Esophagus muscularis mucosa (tissue), 4 donors: ENCODE measurements around the gene DACT3. TPM values are rescaled to one million over a fixed set of nuclear protein-coding genes. Genes with fewer than 3 reads are reported as not detected.

ENCODE experiments used
- DNase-seq: peaks from one replicate; pipeline ENCODE4 v3.0.0-alpha.2; 2017; ENCODE audit errors: extremely low spot score
- H3K27ac ChIP-seq, 4 donors: fragments of 200-600 bp; sonication (generic); replicated peaks in 1 of 4; 1 replicate in 3 of 4; 2 replicates in 1 of 4; pipeline ENCODE4 v1.5.1; 2016 to 2019; ENCODE audit warnings: mild to moderate bottlenecking in 1 of 4
- H3K27me3 ChIP-seq, 4 donors: fragments of 200-600 bp; sonication (generic); one replicate each; pipeline versions ENCODE4 v1.5.1 to v1.6.0; 2016 to 2019
- H3K36me3 ChIP-seq, 4 donors: fragments of 200-600 bp; sonication (generic); one replicate each; pipeline ENCODE4 v1.5.1; 2016 to 2019
- H3K4me1 ChIP-seq, 4 donors: fragments of 200-600 bp; sonication (generic); one replicate each; pipeline ENCODE4 v1.5.1; 2016 to 2019
- H3K4me3 ChIP-seq, 4 donors: fragments of 200-600 bp; sonication (generic); 1 replicate in 2 of 4; 2 replicates in 2 of 4; pipeline ENCODE4 v1.5.1; 2016 to 2019; ENCODE audit warnings: mild to moderate bottlenecking in 4 of 4, moderate library complexity in 1 of 4
- H3K9me3 ChIP-seq, 4 donors: fragments of 200-600 bp; sonication (generic); 1 replicate in 3 of 4; 2 replicates in 1 of 4; pipeline ENCODE4 v1.5.1; 2016 to 2019
- EP300 ChIP-seq: sonication (generic); formaldehyde crosslinking; IDR thresholded peaks from one replicate; pipeline ENCODE4 v1.6.1; 2017; ENCODE audit warnings: antibody characterized with exemption
- POLR2A ChIP-seq: fragments of 450-650 bp; IDR thresholded peaks from one replicate; pipeline ENCODE4 v1.6.1; 2017; ENCODE audit warnings: antibody characterized with exemption, moderate library complexity, mild to moderate bottlenecking, low read depth
- POLR2AphosphoS5 ChIP-seq, 2 donors: sonication (generic); formaldehyde crosslinking; IDR thresholded peaks; one replicate each; pipeline ENCODE4 v1.6.1; 2017; ENCODE audit warnings: antibody characterized with exemption in 2 of 2
- WGBS: methylation state at CpG from one replicate; pipeline ENCODE4 v1.1.5; 2018; 5-methylcytosine and 5-hydroxymethylcytosine counted together
- intact Hi-C: fragments of 100-400 bp; cut with DNase I; formaldehyde crosslinking; loops from one replicate; pipeline ENCODE4 v1.15.1; 2023
- total RNA-seq, 4 donors: library from RNA; depleted of rRNA; stranded (reverse); fragments of >200 nt; gene quantifications; one replicate each; pipeline versions ENCODE4 v1.1.0 to v1.2.1, GENCODE V29; 2016
- TF ChIP-seq, protein P1 (sequence below), 3 experiments: fragments of 200-600 bp in 2 of 3; fragments of 450-650 bp in 1 of 3; sonication (generic) in 2 of 3; IDR thresholded peaks; one replicate each; pipeline ENCODE4 v1.5.1; 2017 to 2019; ENCODE audit warnings: antibody characterized with exemption in 3 of 3, mild to moderate bottlenecking in 2 of 3, moderate library complexity in 1 of 3

Gene DACT3
- total RNA-seq, 4 donors from 2014 or later: 46.7 to 119 (median 65.1) TPM

DNA sequence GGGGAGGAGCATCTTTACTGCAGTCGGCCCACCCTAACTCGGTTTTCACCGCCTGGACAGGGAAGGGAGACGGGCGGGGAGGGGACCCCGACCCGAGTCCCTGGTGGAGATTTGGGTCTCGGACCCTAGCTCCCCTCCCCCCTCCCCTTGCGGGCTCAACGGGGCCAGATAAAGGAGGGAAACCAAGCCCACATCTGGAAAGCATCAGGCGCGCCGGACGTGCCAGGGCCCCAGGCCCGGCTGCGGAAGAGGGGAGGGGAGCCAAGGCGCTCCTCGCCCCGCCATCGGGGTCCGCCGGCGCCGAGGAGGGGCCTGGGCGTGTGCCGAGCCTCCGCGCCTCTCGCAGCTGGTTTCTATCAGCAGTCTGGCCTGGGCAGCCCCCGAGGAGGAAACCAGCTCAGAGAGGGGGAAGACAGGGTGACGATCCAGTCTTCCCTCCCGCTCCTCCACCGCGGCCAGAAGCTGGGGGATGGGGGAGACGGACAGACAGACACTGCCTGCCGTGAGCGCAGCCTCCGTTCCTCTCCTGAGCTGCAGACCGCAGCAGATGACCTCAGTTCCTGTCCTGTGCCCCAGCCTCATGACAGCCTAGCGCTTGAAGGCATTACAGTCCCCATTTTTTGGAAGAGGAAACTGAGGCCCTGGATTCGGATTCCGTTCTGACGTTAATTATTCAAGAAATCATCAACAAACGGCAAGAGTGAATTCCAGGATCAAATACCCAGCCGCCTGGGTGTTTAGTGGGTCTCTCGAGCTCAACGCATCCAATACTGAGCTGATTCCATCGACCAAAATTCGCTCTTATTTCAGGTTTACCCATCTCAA is 21.4 kb downstream of the DACT3 start:
- intact Hi-C loops: no loop called here
- no peak for DNase-seq

DNA sequence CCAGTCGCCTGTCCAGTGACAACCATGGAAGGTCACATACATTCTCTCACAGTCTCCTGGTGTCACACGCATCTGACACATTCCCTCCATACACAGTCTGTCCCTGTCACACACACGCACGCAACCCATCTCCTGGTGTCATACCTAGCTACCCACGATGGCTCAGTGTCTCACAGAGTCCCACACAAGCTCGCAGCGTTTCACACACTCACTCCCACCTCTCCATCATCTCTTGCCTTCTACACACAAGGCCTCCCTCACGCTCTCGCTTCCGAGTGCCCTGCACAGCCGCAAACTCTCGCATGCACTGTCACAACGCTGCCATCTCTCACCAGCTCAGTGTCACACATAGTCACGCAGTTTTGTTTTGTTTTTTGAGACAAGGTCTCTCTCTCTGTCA is 23.8 kb downstream of the DACT3 start:
- DNase-seq: no peak
- Histone ChIP-seq H3K27ac (no peak overlapping the region), H3K4me3 (no peak overlapping the region), H3K27me3 (peaks cover 0 to 10% (median 0%) of the 10 kb centered on the region in 4 donors), H3K9me3 (no peaks in the 10 kb centered on the region), H3K4me1 (peaks cover 32 to 56% (median 45%) of the 10 kb centered on the region in 4 donors), H3K36me3 (no peaks in the 10 kb centered on the region)
- intact Hi-C loops: no loop called here
- 89% methylated on average over 14 of the region's 14 CpGs for WGBS
- no peak for TF ChIP-seq EP300
- TF ChIP-seq, protein P1, sequence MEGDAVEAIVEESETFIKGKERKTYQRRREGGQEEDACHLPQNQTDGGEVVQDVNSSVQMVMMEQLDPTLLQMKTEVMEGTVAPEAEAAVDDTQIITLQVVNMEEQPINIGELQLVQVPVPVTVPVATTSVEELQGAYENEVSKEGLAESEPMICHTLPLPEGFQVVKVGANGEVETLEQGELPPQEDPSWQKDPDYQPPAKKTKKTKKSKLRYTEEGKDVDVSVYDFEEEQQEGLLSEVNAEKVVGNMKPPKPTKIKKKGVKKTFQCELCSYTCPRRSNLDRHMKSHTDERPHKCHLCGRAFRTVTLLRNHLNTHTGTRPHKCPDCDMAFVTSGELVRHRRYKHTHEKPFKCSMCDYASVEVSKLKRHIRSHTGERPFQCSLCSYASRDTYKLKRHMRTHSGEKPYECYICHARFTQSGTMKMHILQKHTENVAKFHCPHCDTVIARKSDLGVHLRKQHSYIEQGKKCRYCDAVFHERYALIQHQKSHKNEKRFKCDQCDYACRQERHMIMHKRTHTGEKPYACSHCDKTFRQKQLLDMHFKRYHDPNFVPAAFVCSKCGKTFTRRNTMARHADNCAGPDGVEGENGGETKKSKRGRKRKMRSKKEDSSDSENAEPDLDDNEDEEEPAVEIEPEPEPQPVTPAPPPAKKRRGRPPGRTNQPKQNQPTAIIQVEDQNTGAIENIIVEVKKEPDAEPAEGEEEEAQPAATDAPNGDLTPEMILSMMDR (IDR thresholded peaks at IDR 0.05): no peak
- TF ChIP-seq POLR2A: no peak
- TF ChIP-seq POLR2AphosphoS5 (IDR thresholded peaks at IDR 0.05): no peak

More for the DNA sequence above, 21.4 kb downstream of the DACT3 start:
- Histone ChIP-seq H3K27ac (peak overlapping the region; percentile 84 to 91 (median 90)), H3K4me3 (peak overlapping the region; percentile 52 to 65 (median 58)), H3K36me3 (no peaks in the 10 kb centered on the region), H3K27me3 (peaks cover 0 to 7% (median 0%) of the 10 kb centered on the region in 4 donors), H3K9me3 (no peaks in the 10 kb centered on the region), H3K4me1 (peaks cover 24 to 46% (median 36%) of the 10 kb centered on the region in 4 donors)
- TF ChIP-seq, protein P1 (IDR thresholded peaks at IDR 0.05): no peak
- peak; percentile 66 to 80 for TF ChIP-seq POLR2AphosphoS5 (IDR thresholded peaks at IDR 0.05)
- WGBS: 30% methylated on average over 10 of the region's 49 CpGs

DNA sequence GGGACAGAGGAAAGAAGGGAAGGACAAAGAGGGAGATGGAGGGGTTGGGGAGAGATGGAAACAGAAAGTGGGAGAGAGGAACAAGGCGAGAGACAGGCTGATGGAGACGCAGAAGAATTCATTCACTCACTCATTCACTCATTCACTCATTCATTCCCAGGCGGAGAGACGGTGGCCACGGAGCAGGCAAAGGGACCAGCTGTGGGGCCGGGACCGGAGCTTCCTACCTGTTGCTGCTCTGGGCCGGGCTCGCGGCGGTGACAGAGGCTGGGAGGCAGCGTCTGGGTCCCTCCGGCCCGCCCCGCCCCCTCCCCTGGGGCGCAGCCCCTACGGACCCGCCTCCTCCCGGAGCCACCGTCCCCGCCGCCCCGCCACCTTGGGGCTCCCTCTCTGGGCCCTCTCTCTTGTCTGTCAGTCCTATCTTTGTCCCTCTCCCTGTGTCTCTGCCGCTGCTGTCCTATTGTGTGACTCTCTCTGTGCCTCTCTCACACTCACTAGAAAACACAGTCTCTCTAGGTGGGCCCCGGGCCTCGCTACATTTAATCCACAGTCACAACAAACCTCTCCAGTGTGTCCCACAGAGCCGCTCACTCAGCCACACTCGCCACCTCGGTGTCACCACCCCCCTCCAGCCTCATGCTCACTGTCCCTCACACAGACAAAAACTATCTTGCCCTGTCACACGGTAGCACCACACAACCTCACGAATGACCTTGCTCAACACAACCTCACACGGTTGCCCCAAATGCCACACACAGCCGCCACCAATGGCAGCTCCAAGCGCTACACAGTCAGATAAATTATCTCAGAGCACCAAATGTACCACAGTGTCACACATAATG is 24.8 kb downstream of the DACT3 start, which contains the start of gene GNG8:
Gene GNG8, minus strand, starts transcription at position 283 of the 842 bp plus-strand sequence. CDS start 1,520 bp downstream, outside the sequence.
- peaks cover 32 to 65% (median 50%) of the 10 kb centered on the region in 4 donors for H3K4me1 ChIP-seq
- peak within 1 kb of the TSS in 1 of 4 donors; percentile 9 for H3K27ac ChIP-seq
- no peak for DNase-seq
- intact Hi-C loops: no loop called here
- 57% methylated on average over 22 of the region's 34 CpGs for WGBS
- H3K4me3 ChIP-seq: no peak within 1 kb of the TSS
- H3K27me3 ChIP-seq: peaks cover 0 to 10% (median 0%) of the 10 kb centered on the region in 4 donors
- no peaks in the 10 kb centered on the region for H3K36me3 ChIP-seq
- TF ChIP-seq, protein P1 (IDR thresholded peaks at IDR 0.05): no peak
- no peak for TF ChIP-seq POLR2AphosphoS5 (IDR thresholded peaks at IDR 0.05)
- TF ChIP-seq EP300: no peak
- no peak for TF ChIP-seq POLR2A
- H3K9me3 ChIP-seq: no peaks in the 10 kb centered on the region

DNA sequence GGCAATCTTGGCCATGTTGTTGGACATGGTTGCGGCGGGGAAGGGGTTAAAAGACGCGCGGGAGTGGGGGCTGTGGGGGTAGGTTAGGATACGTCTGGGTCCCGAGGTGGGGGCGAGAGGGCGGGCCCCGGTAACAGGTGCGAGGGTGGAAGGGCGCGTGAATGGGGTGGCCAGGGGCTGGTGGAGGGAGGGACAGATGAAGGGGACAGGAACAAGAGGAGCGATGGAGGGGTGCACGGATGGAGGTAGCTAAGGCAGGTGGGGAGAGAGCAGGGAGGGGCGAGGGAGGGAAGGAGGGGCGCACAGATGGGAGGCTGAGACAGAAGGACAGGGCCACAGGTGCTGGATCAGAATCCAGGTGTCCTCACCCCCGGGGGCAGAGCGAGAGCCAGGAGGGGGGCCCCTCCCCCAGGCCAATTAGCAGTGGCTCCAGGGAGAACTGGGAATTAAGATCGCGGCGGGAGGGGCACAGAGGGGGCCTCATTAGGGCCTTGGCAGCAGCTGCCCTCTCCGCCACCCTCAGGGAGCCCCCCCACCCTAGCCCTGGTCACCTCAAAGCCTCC is 26.2 kb downstream of the DACT3 start:
- Histone ChIP-seq H3K36me3 (no peaks in the 10 kb centered on the region), H3K9me3 (no peaks in the 10 kb centered on the region), H3K4me3 (peak overlapping the region; percentile 37 to 52 (median 49)), H3K27ac (peak overlapping the region in 1 of 4 donors; percentile 27), H3K27me3 (peaks cover 0 to 10% (median 0%) of the 10 kb centered on the region in 4 donors), H3K4me1 (peaks cover 30 to 59% (median 47%) of the 10 kb centered on the region in 4 donors)
- TF ChIP-seq, protein P1 (IDR thresholded peaks at IDR 0.05): no peak
- no peak for TF ChIP-seq EP300
- DNase-seq: no peak
- intact Hi-C loops: no loop called here
- 8% methylated on average over 22 of the region's 23 CpGs for WGBS
